GM12878 (cell line): Measurements from ENCODE around the gene BBOX1.

Source experiments
- BACH1 ChIP-seq: fragments of 450-650 bp; IDR thresholded peaks from 2 replicates; pipeline ENCODE4 v1.6.1; 2017; ENCODE audit warnings: mild to moderate bottlenecking, borderline replicate concordance
- CEBPB ChIP-seq, 2 experiments: fragments of 150-350 bp in 1 of 2; IDR thresholded peaks; 2 replicates each; pipeline ENCODE4 v1.6.1; 2012 to 2014; ENCODE audit warnings: low read depth in 2 of 2, low read length in 2 of 2, borderline replicate concordance in 1 of 2, inconsistent platforms in 1 of 2
- CTCF ChIP-seq, 3 experiments: IDR thresholded peaks in 2 of 3; conservative IDR thresholded peaks in 1 of 3; 2 replicates each; pipeline ENCODE4 v1.5.1; 2011; ENCODE audit warnings: low read depth in 3 of 3, low read length in 3 of 3, mild to moderate bottlenecking in 3 of 3, control low read depth in 2 of 3, moderate library complexity in 2 of 3, inconsistent platforms in 1 of 3, mixed read lengths in 1 of 3; ENCODE audit not compliant: control insufficient read depth in 2 of 3, insufficient read depth in 1 of 3; ENCODE audit errors: extremely low read depth in 1 of 3
- EGR1 ChIP-seq, 2 experiments: IDR thresholded peaks; 1 replicate in 1 of 2; 2 replicates in 1 of 2; pipeline ENCODE4 v1.6.1; 2011 to 2012; ENCODE audit warnings: low read depth in 2 of 2, low read length in 2 of 2, borderline replicate concordance in 1 of 2, mild to moderate bottlenecking in 1 of 2, moderate library complexity in 1 of 2
- EZH2 ChIP-seq: IDR thresholded peaks from 2 replicates; pipeline ENCODE4 v1.6.1; 2012; ENCODE audit warnings: low read depth, mild to moderate bottlenecking, control low read depth, inconsistent platforms, low read length, borderline replicate concordance; ENCODE audit not compliant: control insufficient read depth
- JUND ChIP-seq: IDR thresholded peaks from 2 replicates; pipeline ENCODE4 v1.6.1; 2012; ENCODE audit warnings: low read depth, mild to moderate bottlenecking, low read length, improper control_type of control experiment, moderate library complexity
- KAT2A ChIP-seq: conservative IDR thresholded peaks from 2 replicates; pipeline ENCODE4 v1.6.1; 2011; ENCODE audit warnings: low read depth, low read length; ENCODE audit not compliant: control insufficient read depth
- POLR2AphosphoS5 ChIP-seq: IDR thresholded peaks from 2 replicates; pipeline ENCODE4 v1.6.1; 2011; ENCODE audit warnings: mild to moderate bottlenecking, low read length, inconsistent platforms
- RAD21 ChIP-seq: IDR thresholded peaks from 2 replicates; pipeline ENCODE4 v1.6.1; 2011; ENCODE audit warnings: mild to moderate bottlenecking, low read depth, low read length, moderate library complexity; ENCODE audit not compliant: insufficient read depth
- SMC3 ChIP-seq: IDR thresholded peaks from 2 replicates; pipeline ENCODE4 v1.6.1; 2011; ENCODE audit warnings: low read length, improper control_type of control experiment, borderline replicate concordance
- YY1 ChIP-seq: IDR thresholded peaks from 2 replicates; pipeline ENCODE4 v1.6.1; 2011; ENCODE audit warnings: low read depth, mild to moderate bottlenecking, low read length
- ZNF274 ChIP-seq: IDR thresholded peaks from one replicate; pipeline ENCODE4 v1.8.0; 2011; ENCODE audit not compliant: insufficient read length, insufficient read depth
- ZSCAN29 ChIP-seq: fragments of 450-650 bp; IDR thresholded peaks from 2 replicates; pipeline ENCODE4 v1.6.1; 2017; ENCODE audit warnings: mild to moderate bottlenecking, moderate library complexity

GRCh38 chr11:27064086-27064485 lies 23.5 kb downstream of the BBOX1 start:
- no peak for TF ChIP-seq SMC3
- TF ChIP-seq RAD21 = no peak
- no peak for TF ChIP-seq EZH2
- no peak for TF ChIP-seq BACH1
- no peak for TF ChIP-seq JUND
- TF ChIP-seq CTCF (IDR thresholded peaks at IDR 0.05 in 2 of 3, conservative IDR thresholded peaks at IDR 0.05 in 1 of 3; ENCODE audit: control insufficient read depth in 2 of 3, extremely low read depth in 1 of 3, insufficient read depth in 1 of 3, low read depth in 3 of 3, low read length in 3 of 3) = no peak
- no peak for TF ChIP-seq KAT2A
- no peak for TF ChIP-seq ZSCAN29
- TF ChIP-seq YY1 = no peak
- TF ChIP-seq ZNF274 = no peak
- no peak for TF ChIP-seq POLR2AphosphoS5
- no peak for TF ChIP-seq EGR1 (IDR thresholded peaks at IDR 0.05; ENCODE audit: borderline replicate concordance in 1 of 2, low read depth in 2 of 2, low read length in 2 of 2)
- TF ChIP-seq CEBPB (IDR thresholded peaks at IDR 0.05; ENCODE audit: borderline replicate concordance in 1 of 2, low read depth in 2 of 2, low read length in 2 of 2) = no peak
